Measurements from ENCODE around the gene SPTAN1.

The SPTAN1 gene

GRCh38 chr9:128626181-128626580, 73.8 kb downstream of the SPTAN1 start:
- Histone ChIP-seq H3F3A (ENCODE audit: low read depth) (no peaks in the 10 kb centered on the region), H4K20me1 (ENCODE audit: insufficient read depth, low read length, poor library complexity, severe bottlenecking) (no peaks in the 10 kb centered on the region), H3K9me3 (ENCODE audit: insufficient read depth, low read depth, low read length) (no peaks in the 10 kb centered on the region), H2AFZ (ENCODE audit: low read length) (no peak overlapping the region), H3K4me1 (ENCODE audit: insufficient read depth, low read length, poor library complexity, severe bottlenecking) (no peaks in the 10 kb centered on the region), H3K79me2 (ENCODE audit: insufficient read depth, low read length) (no peaks in the 10 kb centered on the region), H3K9ac (ENCODE audit: low read depth, low read length, poor library complexity, severe bottlenecking) (no peak overlapping the region), H3K4me3 (ENCODE audit: low read length, poor library complexity, severe bottlenecking) (no peak overlapping the region), H3K4me2 (ENCODE audit: low read depth, low read length, poor library complexity, severe bottlenecking) (no peak overlapping the region), H3K27me3 (ENCODE audit: insufficient read depth, low read length, poor library complexity, severe bottlenecking) (no peaks in the 10 kb centered on the region), H3K9me2 (replicated peaks; ENCODE audit: low read depth, low read length) (no peaks in the 10 kb centered on the region), H3K36me3 (ENCODE audit: insufficient read depth, low read length) (peaks cover 66% of the 10 kb centered on the region; the same call in 1 of the 2 replicates)
- TF ChIP-seq CTCF (conservative IDR thresholded peaks at IDR 0.05; ENCODE audit: low read length) (no peak), EZH2phosphoT487 (IDR thresholded peaks at IDR 0.05; ENCODE audit: borderline replicate concordance) (no peak)

GRCh38 chr9:128627127-128627715, 74.8 kb downstream of the SPTAN1 start:
- no peak for TF ChIP-seq EZH2phosphoT487 (IDR thresholded peaks at IDR 0.05; ENCODE audit: borderline replicate concordance)
- no peak for TF ChIP-seq CTCF (conservative IDR thresholded peaks at IDR 0.05; ENCODE audit: low read length)
- Histone ChIP-seq H3K27me3 (ENCODE audit: insufficient read depth, low read length, poor library complexity, severe bottlenecking) (no peaks in the 10 kb centered on the region), H3K9ac (ENCODE audit: low read depth, low read length, poor library complexity, severe bottlenecking) (no peak overlapping the region), H3K4me2 (ENCODE audit: low read depth, low read length, poor library complexity, severe bottlenecking) (no peak overlapping the region), H2AFZ (ENCODE audit: low read length) (no peak overlapping the region), H3K4me3 (ENCODE audit: low read length, poor library complexity, severe bottlenecking) (no peak overlapping the region), H3K9me3 (ENCODE audit: insufficient read depth, low read depth, low read length) (no peaks in the 10 kb centered on the region), H3K4me1 (ENCODE audit: insufficient read depth, low read length, poor library complexity, severe bottlenecking) (no peaks in the 10 kb centered on the region), H3K36me3 (ENCODE audit: insufficient read depth, low read length) (peaks cover 61% of the 10 kb centered on the region; the same call in 1 of the 2 replicates), H3F3A (ENCODE audit: low read depth) (no peaks in the 10 kb centered on the region), H4K20me1 (ENCODE audit: insufficient read depth, low read length, poor library complexity, severe bottlenecking) (no peaks in the 10 kb centered on the region), H3K79me2 (ENCODE audit: insufficient read depth, low read length) (no peaks in the 10 kb centered on the region), H3K9me2 (replicated peaks; ENCODE audit: low read depth, low read length) (no peaks in the 10 kb centered on the region)

DNA sequence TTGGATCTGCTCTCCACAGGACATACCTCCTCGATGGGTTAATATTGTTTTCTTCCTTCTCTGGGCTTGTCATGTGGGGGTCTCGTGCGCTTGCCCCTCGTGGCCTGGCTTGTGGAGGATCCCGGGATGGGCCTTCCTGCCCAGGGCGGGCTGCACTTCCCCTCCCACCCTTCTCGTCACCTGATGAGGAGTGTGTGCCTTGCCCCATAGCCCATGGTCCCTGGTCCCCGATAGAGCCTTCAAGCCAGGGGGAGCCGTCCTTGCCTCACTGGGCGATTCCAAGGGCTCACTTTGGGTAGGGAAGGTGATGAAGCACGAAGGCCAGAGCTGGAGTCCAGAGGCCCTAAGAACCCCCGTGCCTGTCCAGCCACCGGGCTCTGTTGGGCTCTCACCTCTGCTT, 75.5 kb downstream of the SPTAN1 start:
- H3K9ac ChIP-seq (ENCODE audit: low read depth, low read length, poor library complexity, severe bottlenecking): no peak overlapping the region
- no peak overlapping the region for H3K4me2 ChIP-seq (ENCODE audit: low read depth, low read length, poor library complexity, severe bottlenecking)
- H3K36me3 ChIP-seq (ENCODE audit: insufficient read depth, low read length): peaks cover 66% of the 10 kb centered on the region; the same call in 1 of the 2 replicates
- no peaks in the 10 kb centered on the region for H3K79me2 ChIP-seq (ENCODE audit: insufficient read depth, low read length)
- H3K9me3 ChIP-seq (ENCODE audit: insufficient read depth, low read depth, low read length): no peaks in the 10 kb centered on the region
- H2AFZ ChIP-seq (ENCODE audit: low read length): no peak overlapping the region
- H3K4me1 ChIP-seq (ENCODE audit: insufficient read depth, low read length, poor library complexity, severe bottlenecking): no peaks in the 10 kb centered on the region
- TF ChIP-seq CTCF (conservative IDR thresholded peaks at IDR 0.05; ENCODE audit: low read length) (no peak), EZH2phosphoT487 (IDR thresholded peaks at IDR 0.05; ENCODE audit: borderline replicate concordance) (no peak)
- no peaks in the 10 kb centered on the region for H3K9me2 ChIP-seq (replicated peaks; ENCODE audit: low read depth, low read length)
- H3K4me3 ChIP-seq (ENCODE audit: low read length, poor library complexity, severe bottlenecking): no peak overlapping the region
- H3K27me3 ChIP-seq (ENCODE audit: insufficient read depth, low read length, poor library complexity, severe bottlenecking): no peaks in the 10 kb centered on the region
- H3F3A ChIP-seq (ENCODE audit: low read depth): no peaks in the 10 kb centered on the region
- H4K20me1 ChIP-seq (ENCODE audit: insufficient read depth, low read length, poor library complexity, severe bottlenecking): no peaks in the 10 kb centered on the region

Measured in Loucy (cell line).